GM18520 (cell line): Measurements from ENCODE around the gene LAMA2.

Source experiments
- ATAC-seq: cut with Tn5 transposase; IDR thresholded peaks from one replicate; pipeline ENCODE4 v1.9.1; 2021; ENCODE audit not compliant: unreplicated experiment

The LAMA2 gene

GRCh38 chr6:129208415-129209034 lies 325.6 kb downstream of the LAMA2 start:
- ATAC-seq: no peak

- no peak for ATAC-seq
These were observed 326.4 kb downstream of the LAMA2 start for GRCh38 chr6:129209355-129209754.

GRCh38 chr6:129210684-129211083 lies 327.7 kb downstream of the LAMA2 start:
- no peak for ATAC-seq

GRCh38 chr6:129211626-129212025 lies 328.7 kb downstream of the LAMA2 start:
- ATAC-seq: no peak

GRCh38 chr6:129212081-129212480 lies 329.1 kb downstream of the LAMA2 start:
- no peak for ATAC-seq

- no peak for ATAC-seq
These were observed 332.3 kb downstream of the LAMA2 start for GRCh38 chr6:129215246-129215645.

- ATAC-seq: no peak
These were observed 333.1 kb downstream of the LAMA2 start for GRCh38 chr6:129215916-129216520.

- ATAC-seq: no peak
These were observed 334.8 kb downstream of the LAMA2 start for GRCh38 chr6:129217701-129218100.

GRCh38 chr6:129233458-129234134 lies 350.7 kb downstream of the LAMA2 start:
- no peak for ATAC-seq

- no peak for ATAC-seq
These were observed 352.4 kb downstream of the LAMA2 start for GRCh38 chr6:129235167-129236000.

- ATAC-seq: no peak
These were observed 353.1 kb downstream of the LAMA2 start for GRCh38 chr6:129236001-129236517.

GRCh38 chr6:129238991-129239390 lies 356.1 kb downstream of the LAMA2 start:
- no peak for ATAC-seq

- no peak for ATAC-seq
These were observed 357.0 kb downstream of the LAMA2 start for GRCh38 chr6:129239825-129240491.

GRCh38 chr6:129240492-129240853 lies 357.5 kb downstream of the LAMA2 start:
- no peak for ATAC-seq

- ATAC-seq: no peak
These were observed 359.6 kb downstream of the LAMA2 start for GRCh38 chr6:129242546-129242945.

GRCh38 chr6:129243377-129243776 lies 360.4 kb downstream of the LAMA2 start:
- ATAC-seq: no peak

GRCh38 chr6:129248946-129249345 lies 366.0 kb downstream of the LAMA2 start:
- no peak for ATAC-seq

- peak; percentile 85 for ATAC-seq
These were observed 368.9 kb downstream of the LAMA2 start for GRCh38 chr6:129251669-129252376.

GRCh38 chr6:129252377-129253071 lies 369.6 kb downstream of the LAMA2 start:
- ATAC-seq: no peak

GRCh38 chr6:129253242-129253641 lies 370.3 kb downstream of the LAMA2 start:
- no peak for ATAC-seq
